ENCODE results near the gene OR52E5. TPM values are rescaled to one million over a fixed set of nuclear protein-coding genes. Genes with fewer than 3 reads are reported as not detected.

Gene OR52E5
- total and polyA plus RNA-seq, 10 donors, result not detected

- no peak for TF ChIP-seq CTCF (IDR thresholded peaks at IDR 0.05 in 8 of 11, conservative IDR thresholded peaks at IDR 0.05 in 3 of 11)
- no peak for TF ChIP-seq POLR2AphosphoS5 (IDR thresholded peaks at IDR 0.05)
- TF ChIP-seq POLR2A (IDR thresholded peaks at IDR 0.05), result no peak
- peaks cover 0 to 65% (median 12%) of the 10 kb centered on the region in 8 donors for H3K9me3 ChIP-seq
- H3K27ac ChIP-seq, result no peak overlapping the region
- WGBS, 5 donors, result 90 to 92% (median 91%) methylated on average over 12 to 19 of the region's 19 CpGs
- H3K36me3 ChIP-seq, result no peaks in the 10 kb centered on the region
- no peaks in the 10 kb centered on the region for H3K27me3 ChIP-seq (replicated peaks in 1 of 7)
- intact Hi-C loops (cut with DNase I; ENCODE audit: low total_unique reads), result no loop called here
- no peaks in the 10 kb centered on the region for H3K4me1 ChIP-seq
- H3K4me3 ChIP-seq, result no peak overlapping the region
- DNase-seq, result no peak
Measured at GRCh38 chr11:5930614-5931013, 37.6 kb downstream of the OR52E5 start.

- no peaks in the 10 kb centered on the region for H3K36me3 ChIP-seq
- no peak overlapping the region for H3K4me3 ChIP-seq
- peaks cover 0 to 64% (median 11%) of the 10 kb centered on the region in 8 donors for H3K9me3 ChIP-seq
- no peaks in the 10 kb centered on the region for H3K4me1 ChIP-seq
- no peak for DNase-seq
- no peaks in the 10 kb centered on the region for H3K27me3 ChIP-seq (replicated peaks in 1 of 7)
- no peak overlapping the region for H3K27ac ChIP-seq
- 91 to 95% (median 93%) methylated on average over 8 of the region's 8 CpGs for WGBS, 5 donors
- intact Hi-C loops (cut with DNase I; ENCODE audit: low total_unique reads), result no loop called here
- no peak for TF ChIP-seq CTCF (IDR thresholded peaks at IDR 0.05 in 8 of 11, conservative IDR thresholded peaks at IDR 0.05 in 3 of 11)
- no peak for TF ChIP-seq POLR2AphosphoS5 (IDR thresholded peaks at IDR 0.05)
- TF ChIP-seq POLR2A (IDR thresholded peaks at IDR 0.05), result no peak
Measured at GRCh38 chr11:5931061-5931460, 38.1 kb downstream of the OR52E5 start.

- no peaks in the 10 kb centered on the region for H3K36me3 ChIP-seq
- intact Hi-C loops (cut with DNase I; ENCODE audit: low total_unique reads), result no loop called here
- H3K9me3 ChIP-seq, result peaks cover 0 to 64% (median 8%) of the 10 kb centered on the region in 8 donors
- WGBS, 5 donors, result 93 to 98% (median 94%) methylated on average over 11 of the region's 11 CpGs
- H3K27me3 ChIP-seq (replicated peaks in 1 of 7), result no peaks in the 10 kb centered on the region
- no peaks in the 10 kb centered on the region for H3K4me1 ChIP-seq
- DNase-seq, result no peak
- no peak overlapping the region for H3K27ac ChIP-seq
- H3K4me3 ChIP-seq, result no peak overlapping the region
- TF ChIP-seq CTCF (IDR thresholded peaks at IDR 0.05 in 8 of 11, conservative IDR thresholded peaks at IDR 0.05 in 3 of 11) (no peak), POLR2A (IDR thresholded peaks at IDR 0.05) (no peak), POLR2AphosphoS5 (IDR thresholded peaks at IDR 0.05) (no peak)
Measured at GRCh38 chr11:5932671-5933070, 39.7 kb downstream of the OR52E5 start.

- intact Hi-C loops (cut with DNase I; ENCODE audit: low total_unique reads), result no loop called here
- no peak for DNase-seq
- no peak overlapping the region for H3K27ac ChIP-seq
- H3K27me3 ChIP-seq (replicated peaks in 1 of 7), result no peaks in the 10 kb centered on the region
- no peak for TF ChIP-seq POLR2AphosphoS5 (IDR thresholded peaks at IDR 0.05)
- no peak for TF ChIP-seq POLR2A (IDR thresholded peaks at IDR 0.05)
- no peak for TF ChIP-seq CTCF (IDR thresholded peaks at IDR 0.05 in 8 of 11, conservative IDR thresholded peaks at IDR 0.05 in 3 of 11)
- H3K4me3 ChIP-seq, result no peak overlapping the region
- peaks cover 0 to 65% (median 7%) of the 10 kb centered on the region in 8 donors for H3K9me3 ChIP-seq
- H3K36me3 ChIP-seq, result no peaks in the 10 kb centered on the region
- WGBS, 5 donors, result 83 to 94% (median 92%) methylated on average over 10 of the region's 10 CpGs
- H3K4me1 ChIP-seq, result no peaks in the 10 kb centered on the region
Measured at GRCh38 chr11:5933116-5933515, 40.1 kb downstream of the OR52E5 start.
